Measurements from ENCODE around the gene PRKAA1.
"Not testable (repeated sequence)": the region's sequence is repeated elsewhere in the genome, so short reads cannot be mapped to it uniquely, and the experiment has no call there.

PRKAA1 gene

GRCh38 chr5:40779561-40779960 lies 18.6 kb downstream of the PRKAA1 start:
- no peak for DNase-seq

- DNase-seq = no peak
Observed at GRCh38 chr5:40778133-40778532, 20.0 kb downstream of the PRKAA1 start.

GRCh38 chr5:40776658-40776977 lies 21.6 kb downstream of the PRKAA1 start:
- no peak for DNase-seq

- no peak for DNase-seq
Observed at GRCh38 chr5:40775846-40776657, 22.1 kb downstream of the PRKAA1 start.

- DNase-seq = no peak
Observed at GRCh38 chr5:40775085-40775845, 22.9 kb downstream of the PRKAA1 start.

- no peak for DNase-seq
Observed at GRCh38 chr5:40774623-40775022, 23.6 kb downstream of the PRKAA1 start.

GRCh38 chr5:40770764-40771163 lies 27.4 kb downstream of the PRKAA1 start:
- DNase-seq = no peak

GRCh38 chr5:40762705-40763104 lies 35.5 kb downstream of the PRKAA1 start:
- no peak for DNase-seq

- DNase-seq = no peak
Observed at GRCh38 chr5:40757400-40757799, 40.8 kb downstream of the PRKAA1 start.

GRCh38 chr5:40755407-40756365 lies 42.5 kb downstream of the PRKAA1 start, which contains the start of gene TTC33:
TSS of gene TTC33 (minus strand) at chr5:40755961. CDS start at chr5:40747018, 8,943 bp downstream.
- DNase-seq = peak; percentile 87

- DNase-seq = peak; percentile 41
Observed at GRCh38 chr5:40755093-40755406, 43.1 kb downstream of the PRKAA1 start.

GRCh38 chr5:40754381-40755092 lies 43.6 kb downstream of the PRKAA1 start:
- no peak for DNase-seq

- no peak for DNase-seq
Observed at GRCh38 chr5:40746703-40747102, 51.5 kb downstream of the PRKAA1 start.

- no peak for DNase-seq
Observed at GRCh38 chr5:40743771-40744170, 54.4 kb downstream of the PRKAA1 start.

- no peak for DNase-seq
Observed at GRCh38 chr5:40738502-40738901, 59.7 kb downstream of the PRKAA1 start.

GRCh38 chr5:40736103-40736875 lies 61.9 kb downstream of the PRKAA1 start:
- no peak for DNase-seq

- DNase-seq = no peak
Observed at GRCh38 chr5:40735609-40736008, 62.6 kb downstream of the PRKAA1 start.

GRCh38 chr5:40734986-40735385 lies 63.2 kb downstream of the PRKAA1 start:
- DNase-seq = no peak

- no peak for DNase-seq
Observed at GRCh38 chr5:40733879-40734563, 64.2 kb downstream of the PRKAA1 start.

- no peak for DNase-seq
Observed at GRCh38 chr5:40733434-40733833, 64.7 kb downstream of the PRKAA1 start.

GRCh38 chr5:40722497-40722911 lies 75.7 kb downstream of the PRKAA1 start:
- DNase-seq = not testable (repeated sequence)
